WTC11 (cell line): ENCODE measurements around the gene NFE2L3. TPM values are rescaled to one million over a fixed set of nuclear protein-coding genes. Genes with fewer than 3 reads are reported as not detected.
A peak's percentile ranks its signal among the peaks of the same experiment; 100 is the strongest.

ENCODE experiments used
- ATAC-seq: fragments of 200-7000 bp; cut with Tn5 transposase; 2 replicates; pipeline ENCODE4 v1.10.0; 2021; ENCODE audit warnings: mild to moderate bottlenecking, moderate library complexity
- CTCF ChIA-PET: fragments of 300-600 bp; sonication (Branson Sonifier 250); formaldehyde crosslinking; loops from one replicate; lab custom pipeline; 2021; ENCODE audit warnings: antibody characterized with exemption; lab: Charles Lee
- POLR2A ChIA-PET: fragments of 350-600 bp; sonication (Branson Sonifier 250); formaldehyde crosslinking; loops from one replicate; lab custom pipeline; 2021; ENCODE audit warnings: antibody characterized with exemption; lab: Charles Lee
- DNase-seq: peaks from one replicate; pipeline ENCODE4 v3.0.0; 2021; ENCODE audit warnings: low spot score
- H3K27ac Mint-ChIP-seq: 2 replicates; pipeline ENCODE4 v1.8.0; 2021; ENCODE audit warnings: mixed read lengths
- H3K27me3 Mint-ChIP-seq: 2 replicates; pipeline ENCODE4 v1.8.0; 2021; ENCODE audit warnings: low read depth, mild to moderate bottlenecking, moderate library complexity, mixed read lengths
- H3K36me3 Mint-ChIP-seq: 2 replicates; pipeline ENCODE4 v1.8.0; 2021; ENCODE audit warnings: mixed read lengths
- H3K4me1 Mint-ChIP-seq: 2 replicates; pipeline ENCODE4 v1.8.0; 2022; ENCODE audit warnings: mixed read lengths
- H3K4me3 Mint-ChIP-seq: 2 replicates; pipeline ENCODE4 v1.8.0; 2021; ENCODE audit warnings: mild to moderate bottlenecking, moderate library complexity, mixed read lengths
- H3K9me3 Mint-ChIP-seq: 2 replicates; pipeline ENCODE4 v1.8.0; 2021; ENCODE audit warnings: mixed read lengths
- AR ChIP-seq: fragments of 250-450 bp; sonication (Bioruptor Pico); IDR thresholded peaks from 2 replicates; pipeline ENCODE4 v1.9.0; 2021; ENCODE audit warnings: mild to moderate bottlenecking
- ARID4B ChIP-seq: sonication (generic); formaldehyde crosslinking; IDR thresholded peaks from 2 replicates; pipeline ENCODE4 v1.8.0; 2023; ENCODE audit warnings: missing genetic modification reagents, mild to moderate bottlenecking, borderline replicate concordance
- ATF1 ChIP-seq: sonication (generic); formaldehyde crosslinking; IDR thresholded peaks from 2 replicates; pipeline ENCODE4 v1.8.1; 2023; ENCODE audit warnings: mild to moderate bottlenecking, moderate library complexity, missing genetic modification reagents
- CREB1 ChIP-seq: sonication (generic); formaldehyde crosslinking; IDR thresholded peaks from 2 replicates; pipeline ENCODE4 v1.8.0; 2023; ENCODE audit warnings: mild to moderate bottlenecking, missing genetic modification reagents
- CTCF ChIP-seq: fragments of 200-600 bp; IDR thresholded peaks from 2 replicates; pipeline ENCODE4 v1.8.0; 2022; ENCODE audit warnings: antibody characterized with exemption
- ELF4 ChIP-seq: sonication (generic); formaldehyde crosslinking; IDR thresholded peaks from 2 replicates; pipeline ENCODE4 v1.8.1; 2022; ENCODE audit warnings: low read depth, mild to moderate bottlenecking, moderate library complexity, missing genetic modification reagents
- EMX1 ChIP-seq: fragments of 250-450 bp; sonication (Bioruptor Pico); IDR thresholded peaks from 2 replicates; pipeline ENCODE4 v1.8.0; 2021; ENCODE audit warnings: mild to moderate bottlenecking
- IRF1 ChIP-seq: sonication (generic); formaldehyde crosslinking; IDR thresholded peaks from 2 replicates; pipeline ENCODE4 v1.8.0; 2023; ENCODE audit warnings: missing genetic modification reagents
- JUN ChIP-seq: sonication (generic); formaldehyde crosslinking; IDR thresholded peaks from 2 replicates; pipeline ENCODE4 v1.8.0; 2023; ENCODE audit warnings: mild to moderate bottlenecking, missing genetic modification reagents
- KAT7 ChIP-seq: sonication (generic); formaldehyde crosslinking; IDR thresholded peaks from 2 replicates; pipeline ENCODE4 v1.8.1; 2023; ENCODE audit warnings: missing genetic modification reagents, mild to moderate bottlenecking, borderline replicate concordance
- MLX ChIP-seq: sonication (generic); formaldehyde crosslinking; IDR thresholded peaks from 2 replicates; pipeline ENCODE4 v1.8.1; 2023; ENCODE audit warnings: mild to moderate bottlenecking, missing genetic modification reagents, moderate library complexity
- MXD4 ChIP-seq: fragments of 250-450 bp; sonication (Bioruptor Pico); IDR thresholded peaks from 2 replicates; pipeline ENCODE4 v1.8.0; 2021; ENCODE audit warnings: mild to moderate bottlenecking, moderate library complexity, borderline replicate concordance
- NFE2L1 ChIP-seq: sonication (generic); formaldehyde crosslinking; IDR thresholded peaks from 2 replicates; pipeline ENCODE4 v1.8.1; 2023; ENCODE audit warnings: missing genetic modification reagents
- NR1H2 ChIP-seq: sonication (generic); formaldehyde crosslinking; IDR thresholded peaks from 2 replicates; pipeline ENCODE4 v1.9.0; 2021; ENCODE audit warnings: mild to moderate bottlenecking, moderate library complexity, missing genetic modification reagents
- OVOL2 ChIP-seq: fragments of 250-450 bp; sonication (Bioruptor Pico); IDR thresholded peaks from 2 replicates; pipeline ENCODE4 v1.9.0; 2021; ENCODE audit warnings: mild to moderate bottlenecking, borderline replicate concordance
- SOX15 ChIP-seq: fragments of 250-450 bp; sonication (Bioruptor Pico); IDR thresholded peaks from 2 replicates; pipeline ENCODE4 v1.9.0; 2021; ENCODE audit warnings: mild to moderate bottlenecking
- STAT6 ChIP-seq: sonication (generic); formaldehyde crosslinking; conservative IDR thresholded peaks from 2 replicates; pipeline ENCODE4 v1.8.1; 2023; ENCODE audit warnings: mild to moderate bottlenecking, low read depth, missing genetic modification reagents, moderate library complexity
- TP53 ChIP-seq: sonication (generic); formaldehyde crosslinking; IDR thresholded peaks from 2 replicates; pipeline ENCODE4 v1.8.1; 2023; ENCODE audit warnings: mild to moderate bottlenecking, missing genetic modification reagents
- ZMAT4 ChIP-seq: fragments of 250-450 bp; sonication (Bioruptor Pico); IDR thresholded peaks from 2 replicates; pipeline ENCODE4 v1.9.0; 2021; ENCODE audit warnings: mild to moderate bottlenecking
- ZNF121 ChIP-seq: sonication (generic); formaldehyde crosslinking; IDR thresholded peaks from 2 replicates; pipeline ENCODE4 v1.8.0; 2023; ENCODE audit warnings: missing genetic modification reagents
- total RNA-seq: library from RNA; stranded (reverse); gene quantifications from 3 replicates; pipeline ENCODE4 v1.2.3, GENCODE V29; 2021

Gene NFE2L3
- total RNA-seq, 1 experiment from 2014 or later, result 66.8 TPM

GRCh38 chr7:26200038-26200443 lies 48.0 kb downstream of the NFE2L3 start (continued):
- TF ChIP-seq ARID4B, result no peak; the same call in 1 of the 2 replicates
- TF ChIP-seq ZNF121 (CRISPR knock-in tag), result peak; percentile 76
- no peak for TF ChIP-seq STAT6 (CRISPR knock-in tag)
- no peak for TF ChIP-seq OVOL2 (CRISPR knock-in tag)
- TF ChIP-seq NFE2L1 (CRISPR knock-in tag), result no peak
- TF ChIP-seq SOX15, result no peak
- peak; percentile 94 for TF ChIP-seq ZMAT4 (CRISPR knock-in tag)
- no peak for TF ChIP-seq IRF1
- no peak for TF ChIP-seq NR1H2 (CRISPR knock-in tag)
- TF ChIP-seq TP53 (CRISPR knock-in tag), result no peak
- TF ChIP-seq CREB1, result no peak
- TF ChIP-seq ELF4 (CRISPR knock-in tag), result no peak
- peak; percentile 42 for TF ChIP-seq AR

GRCh38 chr7:26200444-26201246 lies 48.6 kb downstream of the NFE2L3 start, which contains the start of gene HNRNPA2B1:
TSS of gene HNRNPA2B1 (minus strand) at chr7:26200746. CDS start at chr7:26200577, 169 bp downstream.
- ATAC-seq, result peak; percentile 84
- Mint-ChIP-seq H3K27ac (peak within 1 kb of the TSS; percentile 100), H3K36me3 (peaks cover 74% of the 10 kb centered on the region), H3K4me3 (peak within 1 kb of the TSS; percentile 100), H3K9me3 (no peaks in the 10 kb centered on the region), H3K27me3 (peaks cover 3% of the 10 kb centered on the region), H3K4me1 (peaks cover 42% of the 10 kb centered on the region)
- ChIA-PET CTCF (no interaction called here), POLR2A (interaction anchor here (0.6 to 4.5 kb wide), 21 partner anchors 8 to 344 kb away, joined by 3 to 35 read pairs (median 4); partner anchors contain the start of genes NFE2L3 and SNX10)
- peak; percentile 93 for DNase-seq
- TF ChIP-seq EMX1 (CRISPR knock-in tag) (no peak), MLX (no peak), ATF1 (CRISPR knock-in tag) (0 out of 2 replicates have a peak, but pooled peaks have one; percentile 47), CTCF (no peak), IRF1 (peak; percentile 62; the same call in 1 of the 2 replicates), KAT7 (0 out of 2 replicates have a peak, but pooled peaks have one; percentile 62), JUN (CRISPR knock-in tag) (no peak; the same call in 1 of the 2 replicates), MXD4 (no peak), ELF4 (CRISPR knock-in tag) (no peak)
